Hepatocyte (in vitro differentiated cells): ENCODE results near the gene TMEM135.

ENCODE experiments used
- CTCF ChIP-seq: fragments of 200-600 bp; sonication (generic); IDR thresholded peaks from 2 replicates; pipeline ENCODE4 v1.5.1; 2016; ENCODE audit warnings: antibody characterized with exemption, mild to moderate bottlenecking; ENCODE audit not compliant: poor library complexity
- EZH2 ChIP-seq: fragments of 200-600 bp; sonication (generic); IDR thresholded peaks from 2 replicates; pipeline ENCODE4 v1.6.1; 2016; ENCODE audit warnings: antibody characterized with exemption, mild to moderate bottlenecking, borderline replicate concordance
- EZH2phosphoT487 ChIP-seq: fragments of 200-600 bp; sonication (generic); IDR thresholded peaks from one replicate; pipeline ENCODE4 v1.6.1; 2018; ENCODE audit warnings: antibody characterized with exemption, mild to moderate bottlenecking, low read depth, moderate library complexity; ENCODE audit not compliant: unreplicated experiment, severe bottlenecking

GRCh38 chr11:87224486-87224885, 186.8 kb downstream of the TMEM135 start:
- TF ChIP-seq CTCF, result no peak
- TF ChIP-seq EZH2, result no peak
- TF ChIP-seq EZH2phosphoT487, result no peak
